ENCODE results near the gene NUDT3.
A peak's percentile ranks its signal among the peaks of the same experiment; 100 is the strongest.

NUDT3 gene

GRCh38 chr6:34230653-34231371, 161.7 kb downstream of the NUDT3 start:
- DNase-seq (ENCODE audit: low read depth in 2 of 2) = peak in 1 of 2 donors; percentile 24
- TF ChIP-seq, protein P1, sequence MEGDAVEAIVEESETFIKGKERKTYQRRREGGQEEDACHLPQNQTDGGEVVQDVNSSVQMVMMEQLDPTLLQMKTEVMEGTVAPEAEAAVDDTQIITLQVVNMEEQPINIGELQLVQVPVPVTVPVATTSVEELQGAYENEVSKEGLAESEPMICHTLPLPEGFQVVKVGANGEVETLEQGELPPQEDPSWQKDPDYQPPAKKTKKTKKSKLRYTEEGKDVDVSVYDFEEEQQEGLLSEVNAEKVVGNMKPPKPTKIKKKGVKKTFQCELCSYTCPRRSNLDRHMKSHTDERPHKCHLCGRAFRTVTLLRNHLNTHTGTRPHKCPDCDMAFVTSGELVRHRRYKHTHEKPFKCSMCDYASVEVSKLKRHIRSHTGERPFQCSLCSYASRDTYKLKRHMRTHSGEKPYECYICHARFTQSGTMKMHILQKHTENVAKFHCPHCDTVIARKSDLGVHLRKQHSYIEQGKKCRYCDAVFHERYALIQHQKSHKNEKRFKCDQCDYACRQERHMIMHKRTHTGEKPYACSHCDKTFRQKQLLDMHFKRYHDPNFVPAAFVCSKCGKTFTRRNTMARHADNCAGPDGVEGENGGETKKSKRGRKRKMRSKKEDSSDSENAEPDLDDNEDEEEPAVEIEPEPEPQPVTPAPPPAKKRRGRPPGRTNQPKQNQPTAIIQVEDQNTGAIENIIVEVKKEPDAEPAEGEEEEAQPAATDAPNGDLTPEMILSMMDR (IDR thresholded peaks at IDR 0.05; ENCODE audit: low read depth, low read length) = no peak
- H3K4me3 ChIP-seq (replicated peaks in 1 of 2; ENCODE audit: low read depth in 2 of 2, low read length in 2 of 2) = no peak overlapping the region

- TF ChIP-seq, protein P1 (IDR thresholded peaks at IDR 0.05; ENCODE audit: low read depth, low read length) = no peak
- H3K4me3 ChIP-seq (replicated peaks in 1 of 2; ENCODE audit: low read depth in 2 of 2, low read length in 2 of 2) = no peak overlapping the region
- no peak for DNase-seq (ENCODE audit: low read depth in 2 of 2)
These were observed 162.6 kb downstream of the NUDT3 start for GRCh38 chr6:34229877-34230276.
